SW 1271 (cell line): Measurements from ENCODE around the gene NRG3.

Experiments used
- DNase-seq, 2 experiments: peaks; one replicate each; lab custom pipeline; 2025; lab: John Stamatoyannopoulos, UW

The NRG3 gene

GRCh38 chr10:81874875-81875466 is at the start of gene NRG3:
Gene NRG3 (plus strand): TSS chr10:81875194.
- DNase-seq: no peak

DNA sequence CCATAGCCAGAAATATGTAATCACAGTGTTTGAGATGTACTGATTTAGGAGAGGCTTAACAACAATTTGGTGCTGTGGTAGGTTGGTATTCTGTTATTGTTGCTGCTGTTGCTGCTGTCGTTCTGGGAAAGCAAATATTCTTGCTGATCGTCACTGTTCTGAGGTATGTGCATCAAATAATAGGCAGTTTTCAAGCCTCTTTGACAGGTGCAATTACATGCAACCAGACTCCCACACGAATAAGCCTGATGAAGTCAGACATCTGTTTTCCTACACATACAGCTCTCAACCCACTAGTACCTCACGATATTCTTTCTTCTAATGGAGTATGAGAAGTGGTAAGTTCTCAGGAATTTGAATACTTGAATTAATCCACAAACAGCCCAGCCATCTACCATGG is 46.7 kb upstream of the NRG3 start:
- DNase-seq: no peak

GRCh38 chr10:81831060-81831459 is 43.9 kb upstream of the NRG3 start:
- DNase-seq: no peak

DNA sequence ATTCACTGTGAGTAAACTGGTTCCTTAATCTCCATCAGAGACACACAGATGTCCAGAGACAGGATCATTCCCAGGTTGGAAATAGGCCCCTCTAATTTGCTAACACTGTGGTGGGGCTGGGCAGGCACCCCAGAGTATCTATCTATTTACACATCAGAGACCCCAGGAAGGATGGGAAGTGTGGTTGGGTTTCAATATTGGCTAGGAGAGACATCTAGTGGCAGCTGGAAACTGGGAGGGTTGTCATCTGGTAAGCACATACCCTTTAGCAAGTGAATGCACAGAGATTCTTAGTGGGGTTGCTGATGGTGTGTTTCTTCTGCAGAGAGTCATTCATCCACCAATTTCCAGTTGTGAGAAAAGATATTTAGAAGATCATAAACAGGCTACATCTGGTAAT is 36.0 kb upstream of the NRG3 start:
- DNase-seq: no peak

- no peak for DNase-seq
These were observed 32.0 kb upstream of the NRG3 start for GRCh38 chr10:81843042-81843441.

- no peak for DNase-seq
These were observed 27.3 kb upstream of the NRG3 start for GRCh38 chr10:81847675-81848074.

DNA sequence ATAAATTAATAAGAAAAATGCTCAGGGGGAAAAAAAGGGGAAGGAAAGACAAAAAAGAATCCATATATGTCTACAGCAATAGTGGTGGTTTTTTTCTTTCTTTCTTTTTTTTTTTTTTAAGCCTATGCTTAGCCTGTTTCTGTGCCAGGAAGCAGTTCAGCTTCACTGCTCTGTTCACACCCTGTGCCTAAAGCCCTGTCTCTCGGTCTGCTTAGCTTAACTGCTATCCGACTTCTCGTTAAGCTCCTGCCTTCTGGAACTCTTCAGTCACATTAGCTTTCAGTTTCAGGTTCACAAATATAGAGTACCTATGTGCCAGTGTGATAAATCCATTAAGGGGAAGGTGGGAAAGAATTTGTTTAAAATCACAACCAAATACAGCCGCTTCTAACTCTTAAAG is 26.5 kb upstream of the NRG3 start:
- no peak for DNase-seq

GRCh38 chr10:81848931-81849330 is 26.1 kb upstream of the NRG3 start:
- DNase-seq: no peak

- no peak for DNase-seq
These were observed 12.4 kb upstream of the NRG3 start for GRCh38 chr10:81862596-81862995.

- DNase-seq: no peak
These were observed 11.2 kb upstream of the NRG3 start for GRCh38 chr10:81863771-81864170.

DNA sequence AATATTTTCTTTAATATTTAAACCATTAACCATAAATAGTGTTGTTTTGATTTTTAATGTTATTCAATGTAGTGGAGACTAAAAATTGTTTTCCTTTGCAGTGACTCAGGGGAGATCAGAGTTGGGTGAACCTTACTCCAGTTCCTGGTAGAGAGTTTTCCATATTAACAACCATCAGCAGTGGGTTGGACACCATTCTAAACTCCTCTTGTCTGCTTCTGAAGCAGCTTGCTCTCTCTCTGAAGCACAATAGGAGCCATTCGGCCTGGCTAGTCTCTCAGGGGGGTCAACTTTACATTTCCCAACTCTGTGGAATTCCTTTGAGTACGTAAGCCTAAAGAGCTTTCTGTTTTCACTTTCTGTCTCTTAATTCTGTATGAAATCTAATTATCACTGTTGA is 9.4 kb upstream of the NRG3 start:
- no peak for DNase-seq

DNA sequence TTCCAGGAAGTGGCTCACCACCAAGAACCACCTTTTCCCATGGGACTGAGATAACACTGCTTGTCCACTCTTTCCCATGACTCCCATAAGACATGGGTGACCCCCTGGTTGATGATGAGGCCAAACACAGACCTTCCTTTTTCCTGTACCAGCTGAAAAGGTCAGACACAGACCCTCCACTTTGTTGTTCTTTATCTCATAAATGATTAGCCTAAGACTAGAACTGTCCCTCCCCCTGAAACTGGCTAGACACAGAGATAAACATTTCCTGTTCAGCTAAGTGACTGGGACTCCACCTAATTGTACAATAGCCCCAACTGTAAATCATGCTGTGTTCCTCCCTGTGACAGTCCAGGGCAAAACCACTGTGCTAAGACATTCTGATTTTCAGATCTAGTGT is 8.2 kb upstream of the NRG3 start:
- no peak for DNase-seq

DNA sequence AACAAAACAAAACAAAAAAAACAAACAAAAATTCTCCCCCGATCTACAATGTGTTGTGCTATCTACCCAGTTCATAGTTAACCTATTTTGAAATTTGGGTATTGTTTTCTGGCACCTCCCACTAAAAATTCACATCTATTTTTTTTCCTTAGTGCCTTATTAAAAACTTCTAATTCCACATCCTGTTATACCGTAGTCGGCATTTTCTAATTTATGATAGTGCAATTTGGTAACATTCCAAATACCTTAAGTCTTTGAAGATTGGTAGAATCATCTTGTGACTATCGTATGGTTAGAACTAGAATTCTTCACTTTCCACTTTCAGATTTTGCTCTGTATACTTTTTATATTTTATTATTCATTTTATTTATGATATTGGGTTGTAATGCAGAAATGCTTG is 4.5 kb upstream of the NRG3 start:
- no peak for DNase-seq

- DNase-seq: no peak
These were observed 3.4 kb upstream of the NRG3 start for GRCh38 chr10:81871558-81871957.

DNA sequence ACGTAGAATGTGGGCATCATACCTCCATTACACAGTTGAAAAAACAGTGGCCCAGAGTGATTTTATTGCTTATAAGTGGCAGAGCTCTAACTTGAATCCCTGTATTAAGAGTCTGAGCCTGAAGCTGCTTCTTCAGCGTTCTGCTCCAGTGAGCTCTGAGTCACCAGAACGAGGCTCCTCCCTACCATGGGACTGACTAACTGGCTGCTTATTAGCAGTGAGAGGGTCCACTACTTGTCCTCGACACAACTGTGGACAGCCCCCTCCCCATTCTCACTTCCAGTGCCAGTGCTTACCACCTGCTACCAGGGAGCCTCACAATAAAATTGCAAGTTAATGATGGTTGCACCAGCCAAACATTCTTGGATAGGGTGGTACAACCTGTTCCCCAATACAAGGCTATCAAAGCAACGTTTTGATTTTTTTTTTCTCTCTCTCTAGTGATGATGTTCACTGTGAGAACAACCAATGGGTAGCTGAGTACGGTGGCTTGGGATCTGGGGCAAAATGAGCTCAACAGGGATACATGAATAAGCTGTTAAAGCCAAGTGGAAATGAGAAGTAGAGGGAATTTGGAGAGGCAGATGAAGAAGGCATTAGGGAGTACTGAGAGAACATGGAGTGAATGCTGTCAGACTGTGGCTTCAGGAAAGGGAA is 2.7 kb upstream of the NRG3 start:
- no peak for DNase-seq

GRCh38 chr10:81873231-81873931 is 1.6 kb upstream of the NRG3 start:
- DNase-seq: no peak

DNA sequence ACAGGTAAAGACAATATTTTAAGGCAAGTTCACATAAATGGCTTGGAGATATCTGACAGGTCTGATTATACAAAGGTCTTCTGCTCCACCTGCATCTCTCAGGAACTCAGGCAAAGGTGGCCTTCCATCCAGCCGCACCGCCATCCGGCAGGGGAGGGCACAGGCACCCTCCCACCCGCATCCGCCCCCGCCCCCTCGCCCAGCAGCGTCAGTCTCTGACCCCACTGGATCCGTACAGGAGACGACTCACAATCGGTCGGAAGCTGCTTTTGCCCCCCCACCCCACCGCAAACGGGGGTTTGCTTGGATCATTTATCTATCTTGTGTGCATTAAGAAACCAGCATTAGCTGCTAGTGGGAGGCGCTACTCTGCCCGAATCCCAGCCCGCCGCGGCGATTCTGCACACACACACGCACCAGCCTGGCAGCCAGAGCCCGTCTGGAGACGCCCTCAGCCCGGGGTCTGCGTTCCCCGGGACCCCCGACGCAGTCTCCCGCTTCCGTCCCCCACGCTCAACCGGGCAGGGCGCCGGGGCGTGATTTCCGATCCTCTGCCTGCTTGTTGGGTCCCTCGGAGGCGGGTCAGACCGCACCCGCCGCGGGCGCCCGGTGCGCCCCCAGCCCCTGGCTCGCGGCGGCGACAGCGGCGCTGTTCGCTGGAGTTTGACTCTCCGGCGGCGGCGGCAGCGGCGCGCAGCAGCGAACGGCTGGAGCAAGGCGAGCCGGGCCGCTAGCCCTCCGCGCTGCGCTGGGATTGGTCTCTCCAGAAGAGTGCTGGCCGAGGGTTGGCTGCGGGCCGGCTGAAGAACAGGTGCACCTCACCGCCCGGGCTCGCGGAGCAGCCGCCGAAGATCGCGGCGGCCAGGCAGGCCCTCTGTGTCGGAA is 820 bp upstream of the NRG3 start:
- no peak for DNase-seq

DNA sequence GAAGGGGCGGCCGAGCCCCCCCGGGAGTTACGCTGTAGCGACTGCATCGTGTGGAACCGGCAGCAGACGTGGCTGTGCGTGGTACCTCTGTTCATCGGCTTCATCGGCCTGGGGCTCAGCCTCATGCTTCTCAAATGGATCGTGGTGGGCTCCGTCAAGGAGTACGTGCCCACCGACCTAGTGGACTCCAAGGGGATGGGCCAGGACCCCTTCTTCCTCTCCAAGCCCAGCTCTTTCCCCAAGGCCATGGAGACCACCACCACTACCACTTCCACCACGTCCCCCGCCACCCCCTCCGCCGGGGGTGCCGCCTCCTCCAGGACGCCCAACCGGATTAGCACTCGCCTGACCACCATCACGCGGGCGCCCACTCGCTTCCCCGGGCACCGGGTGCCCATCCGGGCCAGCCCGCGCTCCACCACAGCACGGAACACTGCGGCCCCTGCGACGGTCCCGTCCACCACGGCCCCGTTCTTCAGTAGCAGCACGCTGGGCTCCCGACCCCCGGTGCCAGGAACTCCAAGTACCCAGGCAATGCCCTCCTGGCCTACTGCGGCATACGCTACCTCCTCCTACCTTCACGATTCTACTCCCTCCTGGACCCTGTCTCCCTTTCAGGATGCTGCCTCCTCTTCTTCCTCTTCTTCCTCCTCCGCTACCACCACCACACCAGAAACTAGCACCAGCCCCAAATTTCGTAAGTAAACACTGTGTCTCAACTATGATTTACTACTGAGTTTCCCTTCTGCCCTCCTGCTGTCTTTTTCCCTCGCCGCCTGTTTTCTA is 666 bp downstream of the NRG3 start:
- no peak for DNase-seq

- DNase-seq: no peak
These were observed 1.5 kb downstream of the NRG3 start for GRCh38 chr10:81876253-81877077.

DNA sequence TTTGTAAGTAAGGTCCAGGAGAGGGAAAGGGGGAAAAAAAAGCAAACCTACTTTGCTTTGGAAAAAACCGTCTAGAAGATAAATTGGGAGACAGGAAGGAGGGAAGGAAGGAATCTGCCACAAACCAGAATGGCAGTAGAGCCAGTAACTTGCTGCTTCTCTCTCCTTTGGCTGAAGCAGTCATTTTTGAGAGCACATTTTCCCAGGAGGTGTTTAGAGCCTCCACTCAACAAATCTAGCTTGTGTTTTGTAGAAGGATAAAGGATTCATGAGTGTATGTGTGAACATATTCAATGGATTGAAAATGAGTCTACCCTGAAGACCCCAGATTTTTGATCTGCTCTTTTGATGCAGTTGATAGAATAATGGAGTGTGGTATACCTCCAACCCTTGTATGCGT is 2.6 kb downstream of the NRG3 start:
- no peak for DNase-seq

DNA sequence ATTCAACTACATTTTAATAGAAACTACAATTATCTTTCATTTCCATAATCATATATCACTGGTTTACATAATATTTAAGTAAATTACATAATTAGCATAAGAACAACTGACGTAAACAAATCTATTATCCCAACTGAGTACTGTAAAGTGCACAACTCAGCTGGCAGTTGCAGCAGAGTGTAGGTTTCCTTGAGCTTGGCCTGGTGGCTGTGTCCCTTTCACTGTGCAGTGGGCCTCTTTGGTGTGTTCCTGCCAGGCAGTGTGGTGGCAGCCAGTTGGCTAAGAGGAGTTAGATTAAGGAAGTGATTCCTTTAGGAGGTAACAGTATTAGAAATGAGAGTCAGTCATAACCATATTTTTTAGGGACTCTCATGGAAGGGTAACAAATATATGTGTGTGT is 7.0 kb downstream of the NRG3 start:
- no peak for DNase-seq
